GM10847 (cell line): Measurements from ENCODE around the gene RALA.

Experiments
- POLR2A ChIP-seq: IDR thresholded peaks from 2 replicates; pipeline ENCODE4 v1.6.1; 2011; ENCODE audit not compliant: insufficient read length; ENCODE audit errors: extremely low read depth

Gene RALA

DNA sequence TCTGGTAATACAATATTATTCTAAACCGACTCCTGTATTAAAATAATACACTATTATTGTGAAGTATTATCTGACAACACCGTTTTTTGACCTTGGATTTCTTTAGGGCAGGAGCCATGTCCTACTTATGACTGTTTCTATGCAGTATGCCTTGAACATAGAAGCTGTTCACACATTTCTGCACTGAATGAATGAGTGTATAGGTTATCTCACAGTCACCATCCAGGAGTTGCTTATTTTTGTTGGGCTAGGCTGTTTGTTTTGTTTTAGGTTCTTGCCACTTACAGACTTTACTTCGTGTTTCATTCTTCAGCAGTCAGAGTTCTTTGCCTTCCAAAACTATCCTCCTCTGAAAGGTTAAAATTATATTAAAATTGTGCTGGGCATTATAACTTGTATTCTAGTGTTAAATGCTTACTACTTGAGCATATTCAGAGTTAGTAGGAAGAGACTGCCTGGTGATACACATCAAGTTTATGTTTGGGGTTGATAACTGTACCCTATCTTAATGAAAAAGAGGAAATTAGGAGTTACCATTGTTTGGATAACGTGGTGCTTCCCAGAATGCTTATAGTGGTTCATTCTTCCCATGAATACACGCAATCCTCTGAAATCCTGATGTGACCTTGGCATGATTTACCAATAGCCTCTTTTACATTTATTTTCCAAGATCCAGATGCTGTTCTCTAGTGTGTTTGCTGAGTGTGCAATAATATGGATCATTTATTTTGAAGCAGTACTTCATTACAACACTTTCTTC, 1.7 kb downstream of the RALA start:
- no peak for TF ChIP-seq POLR2A

DNA sequence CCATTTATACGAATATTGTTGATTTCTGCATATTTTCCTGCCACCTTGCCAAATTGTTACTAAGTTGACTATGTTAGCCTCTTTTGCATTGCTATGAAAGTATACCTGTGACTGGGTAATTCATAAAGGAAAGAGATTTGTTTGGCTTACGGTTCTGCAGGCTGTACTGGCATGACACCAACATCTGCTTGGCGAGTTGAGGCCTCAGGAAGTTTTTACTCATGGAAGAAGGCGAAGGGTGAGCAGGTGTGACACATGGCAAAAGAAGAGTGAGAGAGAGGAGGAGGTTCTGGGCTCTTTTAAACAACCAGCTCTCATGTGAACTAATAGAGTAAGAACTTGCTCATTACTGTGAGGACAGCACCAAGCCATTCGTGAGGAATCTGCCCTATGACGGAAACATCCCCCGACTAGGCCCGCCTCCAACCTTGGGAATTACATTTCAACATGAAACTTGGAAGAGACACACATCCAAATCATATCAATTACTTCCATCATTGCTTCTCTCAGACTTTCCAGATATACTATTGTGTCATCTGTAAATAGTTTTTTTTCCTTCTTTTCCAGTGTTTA, 8.4 kb downstream of the RALA start:
- no peak for TF ChIP-seq POLR2A

DNA sequence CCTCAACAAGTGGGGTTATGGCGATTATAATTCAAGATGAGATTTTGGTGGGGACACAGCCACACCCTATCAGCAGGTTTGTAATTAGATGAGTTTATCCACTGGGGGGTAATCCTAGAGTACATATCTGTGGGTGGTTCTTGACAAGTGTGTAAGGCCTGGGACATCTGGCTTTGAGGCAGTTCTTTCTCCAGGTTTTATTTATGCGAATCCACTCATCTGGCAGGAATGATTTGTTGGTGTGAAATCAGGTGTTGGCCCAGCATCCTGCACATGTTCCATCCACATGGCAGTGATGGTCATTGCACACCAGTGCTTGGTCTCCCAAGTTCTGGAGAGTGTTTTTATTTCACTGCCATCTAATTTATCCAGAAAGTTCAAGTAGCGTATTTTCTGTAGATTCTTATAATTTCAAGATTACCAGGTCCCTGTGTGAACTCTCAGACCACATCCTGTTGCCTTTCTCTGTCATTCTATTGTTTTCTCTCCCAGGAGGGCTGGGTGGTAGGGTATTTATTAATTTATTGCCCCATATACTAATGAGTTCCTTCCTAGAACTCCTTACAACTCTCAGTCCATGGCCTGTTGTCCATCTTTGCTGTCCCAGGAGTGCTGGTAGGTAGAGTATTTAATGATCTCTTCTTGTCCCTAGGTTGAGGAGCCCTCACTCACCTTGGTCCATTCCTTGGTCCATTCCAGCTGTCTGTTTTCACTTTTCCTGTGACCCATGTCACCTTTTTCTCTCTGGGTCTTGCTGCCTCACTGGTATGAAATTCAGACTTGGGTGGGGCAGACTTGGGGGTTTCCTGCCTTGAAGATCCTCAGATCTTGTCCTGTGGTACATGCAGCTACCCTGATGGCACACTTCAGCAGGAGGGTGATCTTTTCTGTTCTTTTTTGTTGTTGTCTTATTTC, 10.4 kb downstream of the RALA start:
- TF ChIP-seq POLR2A, result no peak

DNA sequence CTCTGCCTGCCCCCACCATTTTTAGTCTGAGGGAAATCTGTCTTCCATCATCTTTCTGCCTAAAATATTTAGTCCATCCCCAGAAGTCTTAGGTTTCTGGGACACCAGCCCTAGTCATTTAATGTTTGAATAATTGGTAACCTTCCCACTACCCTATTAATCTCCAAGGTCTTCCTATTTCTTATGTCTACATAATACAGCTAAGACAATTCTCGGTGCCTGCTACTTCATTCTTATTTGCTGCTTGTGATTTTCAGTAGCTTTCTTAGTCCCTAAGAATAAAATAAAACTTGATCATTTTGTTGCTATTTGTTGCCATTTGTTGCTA, 11.1 kb downstream of the RALA start:
- no peak for TF ChIP-seq POLR2A

DNA sequence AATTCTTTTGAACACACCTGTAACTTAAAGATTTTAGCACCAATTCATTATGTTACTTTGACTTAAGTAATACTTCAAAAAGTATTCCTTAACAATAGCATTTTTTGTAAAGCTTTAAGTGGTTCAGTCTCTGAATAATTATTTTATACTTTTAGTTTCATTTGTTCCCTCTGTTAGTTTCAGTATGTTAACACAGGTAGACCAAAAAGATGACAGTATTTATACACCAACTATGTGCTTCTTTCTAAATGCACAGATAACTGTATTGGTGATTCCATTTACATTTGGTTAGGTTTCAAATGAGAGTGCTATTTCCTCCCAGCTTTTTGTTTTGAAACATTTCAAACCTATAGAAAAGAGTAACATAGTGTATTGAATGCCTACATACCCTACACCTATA, 14.0 kb downstream of the RALA start:
- no peak for TF ChIP-seq POLR2A

DNA sequence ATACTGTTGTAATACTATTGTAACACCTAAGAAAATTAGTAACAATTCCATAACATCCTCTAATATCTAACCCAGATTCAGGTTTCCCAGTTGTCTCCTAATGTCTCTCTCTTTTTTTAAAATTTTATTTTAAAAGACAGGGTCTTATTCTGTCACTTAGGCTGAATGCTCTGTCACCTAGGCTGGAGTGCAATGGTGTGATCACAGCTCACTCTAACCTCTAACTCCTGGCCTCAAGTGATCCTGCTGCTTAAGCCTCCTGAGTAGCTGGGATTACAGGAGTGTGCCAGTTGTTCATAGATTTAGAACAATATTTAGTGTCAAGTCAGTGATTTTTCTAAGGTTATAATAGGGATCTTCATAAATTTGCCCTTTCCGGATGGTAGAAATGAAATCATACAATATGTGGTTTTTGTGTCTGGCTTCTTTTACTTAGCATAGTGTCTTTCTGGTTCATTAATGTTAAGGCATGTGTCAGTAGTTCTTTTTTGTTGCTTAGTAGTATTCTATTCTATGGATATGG, 14.7 kb downstream of the RALA start:
- no peak for TF ChIP-seq POLR2A

DNA sequence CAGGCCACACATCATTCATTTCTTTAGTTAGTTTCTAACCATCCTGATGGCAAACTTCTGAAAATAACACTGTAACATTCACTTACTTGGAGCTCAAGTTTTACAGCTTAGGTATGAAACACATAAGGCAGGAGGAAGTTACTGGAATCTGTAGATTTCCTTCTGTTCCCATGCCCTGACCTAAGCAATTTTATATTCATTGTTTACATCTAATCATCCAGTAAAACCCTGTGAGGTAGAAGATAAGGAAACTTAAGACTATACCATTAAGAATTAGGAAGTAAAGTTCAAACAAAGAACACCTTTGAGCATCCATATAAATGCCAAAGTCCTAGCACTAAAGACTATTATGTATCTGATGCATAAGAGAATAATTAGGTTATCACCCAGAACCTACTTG, 19.5 kb downstream of the RALA start:
- TF ChIP-seq POLR2A, result no peak

DNA sequence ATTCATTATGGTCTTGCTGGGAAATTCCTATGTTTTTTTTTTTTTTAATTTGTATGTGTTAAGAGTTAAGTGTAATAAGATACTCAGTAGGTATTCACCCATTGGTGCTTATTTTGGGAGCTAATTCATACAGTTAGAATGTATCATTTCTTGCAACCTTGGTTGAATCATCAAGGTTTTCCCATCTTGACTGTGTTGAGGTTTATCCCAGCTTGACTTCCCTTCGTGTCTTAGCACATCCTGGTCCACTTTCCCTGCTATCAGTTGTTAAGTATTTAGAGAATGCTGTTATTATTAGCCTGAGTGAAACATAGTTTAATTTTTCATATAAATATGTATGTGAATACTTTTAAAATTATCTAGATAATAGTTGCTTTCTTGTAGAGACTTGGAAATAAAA, 20.8 kb downstream of the RALA start:
- no peak for TF ChIP-seq POLR2A

DNA sequence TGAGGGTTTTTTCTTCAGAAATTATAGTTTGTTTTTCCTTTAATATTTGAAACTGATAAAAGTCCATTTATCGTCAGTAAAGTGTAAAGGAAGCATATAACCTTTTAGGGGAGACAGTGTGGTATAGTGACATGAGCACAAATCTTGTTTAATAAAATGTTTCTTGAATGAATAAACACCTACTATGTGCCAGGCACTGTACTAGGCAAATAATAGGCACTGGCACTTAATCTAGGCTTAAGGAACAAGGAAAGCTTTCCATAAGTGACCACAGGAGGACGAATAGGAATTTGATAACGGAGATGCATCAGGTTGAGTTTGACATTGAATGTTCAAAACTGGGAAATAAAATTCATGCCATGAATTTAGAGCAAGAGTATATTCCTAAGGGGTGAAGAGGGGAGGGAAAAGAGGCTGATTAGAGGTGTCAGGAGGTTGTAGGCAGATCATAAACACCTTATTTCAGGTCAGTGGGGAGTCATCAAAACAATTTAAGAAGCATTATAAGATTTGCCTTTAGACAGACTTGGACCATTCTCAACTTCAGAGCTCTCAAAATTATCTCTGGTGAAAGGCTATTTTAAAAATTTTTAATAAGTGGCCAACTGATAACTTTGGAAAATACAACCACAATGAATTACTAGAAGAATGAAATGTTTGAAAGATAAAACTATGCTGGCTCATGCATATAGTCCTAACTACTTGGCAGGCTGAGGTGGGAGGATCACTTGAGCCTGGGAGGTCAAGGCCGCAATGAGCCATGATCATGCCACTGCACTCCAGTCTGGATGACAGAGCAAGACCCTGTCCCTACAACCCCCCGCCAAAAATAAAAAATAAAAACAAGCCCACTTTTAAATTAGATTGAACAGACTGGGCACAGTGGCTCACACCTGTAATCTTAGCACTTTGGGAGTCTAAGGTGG, 22.4 kb downstream of the RALA start:
- TF ChIP-seq POLR2A, result no peak

DNA sequence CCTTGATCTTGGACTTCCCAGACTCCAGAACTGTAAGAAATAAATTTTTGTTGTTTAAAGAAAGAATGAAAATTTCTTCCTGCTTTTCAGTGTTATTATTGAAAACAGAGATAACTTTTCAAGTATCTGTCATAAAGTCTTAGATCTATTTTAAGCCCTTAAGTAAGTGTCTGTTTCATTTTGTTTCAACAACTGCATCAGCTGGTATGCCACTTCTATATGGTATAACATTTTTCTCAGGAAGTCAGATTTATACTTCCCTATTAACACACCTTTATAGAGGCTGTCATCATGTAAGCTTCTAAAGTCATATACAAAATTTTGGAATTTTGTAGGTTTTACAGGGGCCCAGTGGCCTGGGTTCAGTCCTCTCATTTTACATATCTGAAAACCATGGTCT, 24.4 kb downstream of the RALA start:
- no peak for TF ChIP-seq POLR2A

DNA sequence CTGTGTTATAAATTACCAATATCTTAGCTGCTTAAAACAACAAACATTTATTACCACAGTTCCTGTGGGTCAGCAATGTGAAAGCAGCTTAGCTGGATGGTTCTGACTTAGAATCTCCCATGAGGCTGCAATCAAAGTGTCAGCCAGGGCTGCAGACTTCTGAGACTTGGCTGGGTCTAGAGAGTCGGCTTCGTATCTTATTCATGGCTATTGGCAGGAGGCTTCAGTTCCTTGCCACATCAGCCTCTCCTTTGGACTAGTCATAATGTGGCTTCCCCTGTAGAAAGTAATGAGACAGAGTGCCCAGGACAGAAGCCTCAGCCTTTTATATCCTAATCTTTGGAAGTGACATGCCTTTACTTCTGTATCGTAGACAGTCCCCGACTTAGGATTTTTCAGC, 27.3 kb downstream of the RALA start:
- no peak for TF ChIP-seq POLR2A

DNA sequence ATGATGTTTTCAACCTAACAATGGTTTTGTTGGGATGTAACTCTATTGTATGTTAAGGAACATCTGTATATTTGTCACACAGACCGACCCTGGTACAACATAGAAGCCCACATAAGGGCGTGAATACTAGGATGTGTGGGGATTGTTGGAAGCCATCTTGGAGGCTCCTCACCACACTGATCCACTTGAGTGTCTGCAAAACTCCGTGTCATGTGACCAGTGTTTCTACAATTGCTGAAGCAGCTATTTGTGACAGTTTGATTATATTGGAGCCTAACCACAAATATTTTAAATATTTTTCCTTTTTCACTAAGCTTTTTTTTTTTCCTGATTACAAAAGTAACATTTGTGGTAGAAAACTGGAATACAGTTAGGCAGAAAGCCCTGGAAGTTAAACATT, 27.9 kb downstream of the RALA start:
- no peak for TF ChIP-seq POLR2A

DNA sequence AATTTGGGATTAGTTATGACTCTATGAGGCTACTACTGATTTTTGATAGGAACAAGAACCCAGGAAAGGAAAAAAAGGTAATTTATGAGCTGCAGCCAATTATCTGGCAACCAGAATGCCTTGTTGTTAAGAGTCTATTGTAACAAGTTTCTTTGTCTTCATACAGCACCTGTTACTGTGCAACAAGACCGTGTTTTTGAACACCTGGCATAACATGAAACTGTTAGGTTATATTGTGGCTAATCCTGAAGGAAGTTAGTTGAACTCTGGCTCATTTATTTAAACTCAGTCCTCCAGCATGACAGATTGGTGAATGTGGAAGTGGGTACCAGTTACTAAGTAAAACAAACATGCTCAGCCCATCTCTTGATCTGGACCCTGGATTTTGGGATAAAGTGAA, 33.0 kb downstream of the RALA start:
- no peak for TF ChIP-seq POLR2A

DNA sequence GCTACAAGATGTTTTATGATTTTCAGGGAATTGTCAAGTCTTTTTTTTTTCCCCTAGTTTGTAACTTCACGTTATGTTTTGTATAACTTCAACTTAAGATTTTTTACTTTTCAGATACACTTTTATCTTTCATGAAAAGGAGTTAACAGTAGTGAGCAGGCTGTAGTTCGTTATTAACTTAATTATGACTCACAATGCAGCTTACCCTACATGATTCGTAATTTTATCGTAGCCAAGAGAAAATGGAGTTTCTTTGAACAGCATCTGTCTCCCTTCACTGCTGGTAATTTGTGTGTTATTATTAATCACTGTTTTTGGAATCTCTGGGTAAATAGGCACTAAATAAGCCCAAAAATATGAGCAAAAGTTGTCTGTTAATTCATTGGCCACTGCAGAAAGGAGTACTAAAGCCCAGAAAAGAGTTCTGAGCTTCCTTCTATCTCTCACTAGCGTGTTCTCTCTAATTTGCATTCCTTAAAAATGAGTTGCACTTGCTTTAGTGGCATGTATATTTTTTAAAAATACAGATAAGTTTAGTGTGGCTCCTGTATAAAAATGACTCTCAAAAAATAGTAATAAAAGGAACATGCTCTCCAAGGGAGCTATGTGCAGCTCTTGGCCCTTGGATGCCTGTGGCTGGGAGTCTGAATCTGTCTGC, 36.1 kb downstream of the RALA start:
- no peak for TF ChIP-seq POLR2A
